Measurements from ENCODE around the gene GRIN2A.

DNA sequence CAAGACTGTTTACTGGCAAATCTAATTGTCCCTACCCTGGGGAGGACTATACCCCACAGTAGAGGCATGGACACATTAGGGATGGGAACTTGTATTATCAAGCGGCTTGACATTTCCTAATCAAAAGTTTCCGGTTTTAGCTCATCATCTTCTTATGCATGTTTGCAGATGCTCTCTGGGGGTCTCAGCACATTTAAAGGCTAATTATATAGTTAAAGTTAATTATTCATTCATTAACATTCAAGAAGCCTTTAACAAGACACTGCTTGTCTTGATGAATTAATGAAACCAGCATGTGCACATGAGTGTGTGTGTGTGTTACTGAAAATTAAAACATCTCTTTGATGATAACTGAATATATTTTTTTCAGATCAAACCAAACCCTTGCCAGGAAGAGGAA, 377.1 kb downstream of the GRIN2A start:
- TF ChIP-seq, protein P1, sequence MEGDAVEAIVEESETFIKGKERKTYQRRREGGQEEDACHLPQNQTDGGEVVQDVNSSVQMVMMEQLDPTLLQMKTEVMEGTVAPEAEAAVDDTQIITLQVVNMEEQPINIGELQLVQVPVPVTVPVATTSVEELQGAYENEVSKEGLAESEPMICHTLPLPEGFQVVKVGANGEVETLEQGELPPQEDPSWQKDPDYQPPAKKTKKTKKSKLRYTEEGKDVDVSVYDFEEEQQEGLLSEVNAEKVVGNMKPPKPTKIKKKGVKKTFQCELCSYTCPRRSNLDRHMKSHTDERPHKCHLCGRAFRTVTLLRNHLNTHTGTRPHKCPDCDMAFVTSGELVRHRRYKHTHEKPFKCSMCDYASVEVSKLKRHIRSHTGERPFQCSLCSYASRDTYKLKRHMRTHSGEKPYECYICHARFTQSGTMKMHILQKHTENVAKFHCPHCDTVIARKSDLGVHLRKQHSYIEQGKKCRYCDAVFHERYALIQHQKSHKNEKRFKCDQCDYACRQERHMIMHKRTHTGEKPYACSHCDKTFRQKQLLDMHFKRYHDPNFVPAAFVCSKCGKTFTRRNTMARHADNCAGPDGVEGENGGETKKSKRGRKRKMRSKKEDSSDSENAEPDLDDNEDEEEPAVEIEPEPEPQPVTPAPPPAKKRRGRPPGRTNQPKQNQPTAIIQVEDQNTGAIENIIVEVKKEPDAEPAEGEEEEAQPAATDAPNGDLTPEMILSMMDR (conservative IDR thresholded peaks at IDR 0.05) = no peak
- no peak for TF ChIP-seq ZFX (IDR thresholded peaks at IDR 0.05)

Data from C4-2B (cell line).